Right renal pelvis (tissue), 4 donors: ENCODE measurements around the gene SYT1. TPM values are rescaled to one million over a fixed set of nuclear protein-coding genes. Genes with fewer than 3 reads are reported as not detected.

Source experiments
- DNase-seq, 4 donors: peaks; one replicate each; pipeline ENCODE4 v3.0.0-alpha.2; 2013; ENCODE audit warnings: low read depth in 4 of 4, low spot score in 3 of 4, missing footprints in 1 of 4
- polyA plus RNA-seq, 4 donors: library from polyadenylated mRNA; unstranded; fragments of 120-200 nt; gene quantifications; one replicate each; pipeline ENCODE4 v1.2.1, GENCODE V29; 2013; ENCODE audit not compliant: insufficient read length in 4 of 4

SYT1 gene
- polyA plus RNA-seq, 4 donors, result 17.0 to 25.3 (median 24.8) TPM

GRCh38 chr12:79053394-79053793, 188.8 kb downstream of the SYT1 start:
- DNase-seq, result no peak

- DNase-seq, result no peak
These were observed 191.5 kb downstream of the SYT1 start for GRCh38 chr12:79055926-79056674.

GRCh38 chr12:79056775-79057174, 192.2 kb downstream of the SYT1 start:
- no peak for DNase-seq

- no peak for DNase-seq
These were observed 193.0 kb downstream of the SYT1 start for GRCh38 chr12:79057540-79057939.

- DNase-seq, result no peak
These were observed 193.8 kb downstream of the SYT1 start for GRCh38 chr12:79058342-79058741.

GRCh38 chr12:79059557-79059956, 195.0 kb downstream of the SYT1 start:
- DNase-seq, result no peak

- no peak for DNase-seq
These were observed 198.7 kb downstream of the SYT1 start for GRCh38 chr12:79063258-79063657.

- DNase-seq, result no peak
These were observed 203.4 kb downstream of the SYT1 start for GRCh38 chr12:79067977-79068376.

GRCh38 chr12:79069009-79069408, 204.4 kb downstream of the SYT1 start:
- DNase-seq, result no peak

- DNase-seq, result no peak
These were observed 206.9 kb downstream of the SYT1 start for GRCh38 chr12:79071498-79071897.

GRCh38 chr12:79073506-79073905, 208.9 kb downstream of the SYT1 start:
- no peak for DNase-seq

- DNase-seq, result no peak
These were observed 218.0 kb downstream of the SYT1 start for GRCh38 chr12:79082595-79082994.

- DNase-seq, result no peak
These were observed 218.6 kb downstream of the SYT1 start for GRCh38 chr12:79083181-79083580.

- no peak for DNase-seq
These were observed 220.6 kb downstream of the SYT1 start for GRCh38 chr12:79085106-79085682.

- DNase-seq, result peak in 3 of 4 donors; percentile 16 to 36 (median 22)
These were observed 222.1 kb downstream of the SYT1 start for GRCh38 chr12:79086541-79087296.

- no peak for DNase-seq
These were observed 234.0 kb downstream of the SYT1 start for GRCh38 chr12:79098530-79098929.

- no peak for DNase-seq
These were observed 244.4 kb downstream of the SYT1 start for GRCh38 chr12:79108962-79109361.

GRCh38 chr12:79114896-79115295, 250.3 kb downstream of the SYT1 start:
- peak in 2 of 4 donors; percentile 9 to 12 for DNase-seq

- DNase-seq, result no peak
These were observed 251.2 kb downstream of the SYT1 start for GRCh38 chr12:79115743-79116142.

- no peak for DNase-seq
These were observed 255.2 kb downstream of the SYT1 start for GRCh38 chr12:79119796-79120195.

GRCh38 chr12:79121486-79121885, 256.9 kb downstream of the SYT1 start:
- no peak for DNase-seq

GRCh38 chr12:79124385-79124784, 259.8 kb downstream of the SYT1 start:
- DNase-seq, result no peak
